A673 (cell line): ENCODE data around the gene MAP2K6.

ENCODE experiments used
- EZH2 ChIP-seq: fragments of 200-600 bp; sonication (generic); IDR thresholded peaks from 2 replicates; pipeline ENCODE4 v1.6.1; 2017; ENCODE audit warnings: borderline replicate concordance, low read depth, mild to moderate bottlenecking, mixed read lengths, antibody characterized with exemption, low read length; ENCODE audit not compliant: poor library complexity, severe bottlenecking
- TF ChIP-seq, protein P1 (sequence below): fragments of 300-800, 200-600 bp; sonication (generic); conservative IDR thresholded peaks from 2 replicates; pipeline ENCODE4 v1.5.1; 2017; ENCODE audit warnings: low read depth, mild to moderate bottlenecking, antibody characterized with exemption, low read length, moderate library complexity, mixed read lengths

DNA sequence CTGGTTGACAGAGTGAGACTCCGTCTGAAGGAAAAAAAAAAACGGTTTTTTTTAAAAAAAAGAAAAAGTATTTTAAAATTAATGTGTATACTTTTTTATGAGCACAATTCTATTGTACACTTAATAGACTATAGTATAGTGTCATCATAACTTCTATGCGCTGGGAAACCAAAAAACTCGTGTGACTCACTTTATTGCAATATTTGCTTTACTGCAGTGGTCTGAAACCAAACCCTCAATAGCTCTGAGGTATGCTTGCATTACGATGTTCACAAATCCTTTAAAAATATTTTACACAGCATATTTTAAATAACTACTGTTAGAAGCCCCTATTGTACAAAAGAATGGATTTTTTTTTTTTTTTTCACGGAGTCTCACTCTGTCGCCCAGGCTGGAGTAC is 12.4 kb upstream of the MAP2K6 start:
- TF ChIP-seq, protein P1, sequence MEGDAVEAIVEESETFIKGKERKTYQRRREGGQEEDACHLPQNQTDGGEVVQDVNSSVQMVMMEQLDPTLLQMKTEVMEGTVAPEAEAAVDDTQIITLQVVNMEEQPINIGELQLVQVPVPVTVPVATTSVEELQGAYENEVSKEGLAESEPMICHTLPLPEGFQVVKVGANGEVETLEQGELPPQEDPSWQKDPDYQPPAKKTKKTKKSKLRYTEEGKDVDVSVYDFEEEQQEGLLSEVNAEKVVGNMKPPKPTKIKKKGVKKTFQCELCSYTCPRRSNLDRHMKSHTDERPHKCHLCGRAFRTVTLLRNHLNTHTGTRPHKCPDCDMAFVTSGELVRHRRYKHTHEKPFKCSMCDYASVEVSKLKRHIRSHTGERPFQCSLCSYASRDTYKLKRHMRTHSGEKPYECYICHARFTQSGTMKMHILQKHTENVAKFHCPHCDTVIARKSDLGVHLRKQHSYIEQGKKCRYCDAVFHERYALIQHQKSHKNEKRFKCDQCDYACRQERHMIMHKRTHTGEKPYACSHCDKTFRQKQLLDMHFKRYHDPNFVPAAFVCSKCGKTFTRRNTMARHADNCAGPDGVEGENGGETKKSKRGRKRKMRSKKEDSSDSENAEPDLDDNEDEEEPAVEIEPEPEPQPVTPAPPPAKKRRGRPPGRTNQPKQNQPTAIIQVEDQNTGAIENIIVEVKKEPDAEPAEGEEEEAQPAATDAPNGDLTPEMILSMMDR = no peak
- no peak for TF ChIP-seq EZH2
